Measurements from ENCODE around the gene ADAMTS17.

Gene ADAMTS17

GRCh38 chr15:100215843-100216169 is 126.0 kb downstream of the ADAMTS17 start:
- no peak for DNase-seq

- DNase-seq = no peak
Measured at GRCh38 chr15:100215031-100215842, 126.5 kb downstream of the ADAMTS17 start.

- DNase-seq = no peak
Measured at GRCh38 chr15:100211855-100212850, 129.6 kb downstream of the ADAMTS17 start.

GRCh38 chr15:100210338-100210737 is 131.4 kb downstream of the ADAMTS17 start:
- DNase-seq = no peak

GRCh38 chr15:100208921-100209603 is 132.7 kb downstream of the ADAMTS17 start:
- DNase-seq = no peak

GRCh38 chr15:100207053-100207452 is 134.7 kb downstream of the ADAMTS17 start:
- no peak for DNase-seq

- no peak for DNase-seq
Measured at GRCh38 chr15:100206643-100207042, 135.1 kb downstream of the ADAMTS17 start.

GRCh38 chr15:100205549-100206295 is 136.1 kb downstream of the ADAMTS17 start:
- DNase-seq = no peak

GRCh38 chr15:100204771-100205170 is 137.0 kb downstream of the ADAMTS17 start:
- DNase-seq = no peak

- no peak for DNase-seq
Measured at GRCh38 chr15:100204211-100204610, 137.6 kb downstream of the ADAMTS17 start.

- no peak for DNase-seq
Measured at GRCh38 chr15:100202309-100202960, 139.3 kb downstream of the ADAMTS17 start.

GRCh38 chr15:100201376-100202280 is 140.1 kb downstream of the ADAMTS17 start:
- DNase-seq = no peak

GRCh38 chr15:100200287-100200880 is 141.4 kb downstream of the ADAMTS17 start:
- no peak for DNase-seq

- DNase-seq = no peak
Measured at GRCh38 chr15:100199711-100200286, 142.0 kb downstream of the ADAMTS17 start.

GRCh38 chr15:100198442-100198841 is 143.3 kb downstream of the ADAMTS17 start:
- DNase-seq = no peak

- no peak for DNase-seq
Measured at GRCh38 chr15:100196326-100197058, 145.3 kb downstream of the ADAMTS17 start.

- DNase-seq = no peak
Measured at GRCh38 chr15:100194996-100195395, 146.8 kb downstream of the ADAMTS17 start.

- no peak for DNase-seq
Measured at GRCh38 chr15:100193277-100193860, 148.4 kb downstream of the ADAMTS17 start.

Data from activated T-cell treated with anti-CD3 and anti-CD28 coated beads, Interleukin-2, amount 50 U/mL, for 1 hour (primary cell).